Hematopoietic multipotent progenitor cell treated with erythropoietin and hydrocortisone succinate and interleukin-3 and kit ligand, for 6 days (in vitro differentiated cells): ENCODE results near the gene R3HDM4.
A peak's percentile ranks its signal among the peaks of the same experiment; 100 is the strongest.

Experiments
- DNase-seq: peaks from one replicate; pipeline ENCODE4 v3.0.0-alpha.2; 2015

The R3HDM4 gene

GRCh38 chr19:929203-929890 lies 16.3 kb upstream of the R3HDM4 start:
- DNase-seq: no peak

- no peak for DNase-seq
Measured at GRCh38 chr19:928471-929202, 15.6 kb upstream of the R3HDM4 start.

- DNase-seq: no peak
Measured at GRCh38 chr19:927780-928401, 14.9 kb upstream of the R3HDM4 start.

- DNase-seq: no peak
Measured at GRCh38 chr19:927351-927779, 14.3 kb upstream of the R3HDM4 start.

- peak; percentile 84 for DNase-seq
Measured at GRCh38 chr19:926589-927350, 13.8 kb upstream of the R3HDM4 start.

DNA sequence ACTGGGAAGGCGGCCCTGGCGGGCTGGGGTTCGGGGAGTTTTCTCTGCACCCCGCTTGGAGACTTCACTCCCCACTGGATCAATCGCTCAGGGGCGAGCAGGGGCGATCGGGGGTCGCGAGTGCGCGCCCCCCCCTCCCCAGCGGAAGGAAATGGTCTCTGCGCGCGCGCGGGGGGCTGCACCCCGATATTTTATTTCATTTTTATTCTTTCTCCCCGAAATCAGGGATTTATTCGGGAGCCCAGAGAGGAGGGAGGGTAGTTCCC lies 13.2 kb upstream of the R3HDM4 start:
- no peak for DNase-seq

DNA sequence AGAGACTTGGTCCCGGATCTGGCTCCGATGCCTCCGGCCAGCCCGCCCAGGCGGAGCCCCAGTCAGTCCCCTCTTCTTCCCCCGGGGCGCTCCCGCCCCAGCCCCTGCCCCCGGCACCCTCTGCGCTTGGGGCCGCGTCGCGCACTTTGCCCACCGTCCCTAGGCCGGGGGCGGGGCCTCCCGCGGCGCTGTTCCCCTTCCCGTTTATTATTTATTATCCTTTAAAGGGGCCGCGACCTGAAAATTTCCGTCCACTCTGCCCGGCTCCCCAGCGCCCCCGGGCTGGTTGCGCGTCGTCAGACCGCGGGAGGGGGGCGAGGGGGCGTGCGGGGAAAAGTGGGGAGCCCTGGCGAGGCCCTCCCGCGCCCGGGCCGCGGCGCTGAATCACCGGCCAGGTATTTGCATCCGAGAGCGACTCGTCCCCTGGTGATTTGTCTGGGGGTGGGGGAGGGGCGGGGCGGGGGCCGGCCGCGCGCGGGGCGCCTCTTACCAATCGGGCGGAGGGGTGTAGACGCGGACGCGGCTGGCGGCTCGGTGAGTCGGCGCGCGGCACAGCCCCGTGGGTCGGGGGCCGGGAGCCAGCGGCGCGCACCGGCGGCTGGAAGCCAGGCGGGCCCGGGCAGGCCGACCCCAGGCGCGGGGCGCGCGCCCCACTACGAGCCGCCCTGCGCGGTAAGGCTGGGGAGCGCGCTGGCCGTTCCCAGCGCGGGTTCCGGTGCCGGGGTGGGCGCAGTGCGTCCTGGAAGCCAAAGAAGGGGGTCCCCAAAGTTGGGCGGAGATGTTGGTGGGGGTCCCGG lies 12.7 kb upstream of the R3HDM4 start, which contains the start of gene ARID3A:
Gene ARID3A (plus strand): TSS at position 510 of the 797 bp plus-strand sequence. CDS start 3,494 bp downstream, outside the sequence.
- DNase-seq: peak; percentile 91

GRCh38 chr19:925087-925525 lies 12.1 kb upstream of the R3HDM4 start:
- peak; percentile 90 for DNase-seq

DNA sequence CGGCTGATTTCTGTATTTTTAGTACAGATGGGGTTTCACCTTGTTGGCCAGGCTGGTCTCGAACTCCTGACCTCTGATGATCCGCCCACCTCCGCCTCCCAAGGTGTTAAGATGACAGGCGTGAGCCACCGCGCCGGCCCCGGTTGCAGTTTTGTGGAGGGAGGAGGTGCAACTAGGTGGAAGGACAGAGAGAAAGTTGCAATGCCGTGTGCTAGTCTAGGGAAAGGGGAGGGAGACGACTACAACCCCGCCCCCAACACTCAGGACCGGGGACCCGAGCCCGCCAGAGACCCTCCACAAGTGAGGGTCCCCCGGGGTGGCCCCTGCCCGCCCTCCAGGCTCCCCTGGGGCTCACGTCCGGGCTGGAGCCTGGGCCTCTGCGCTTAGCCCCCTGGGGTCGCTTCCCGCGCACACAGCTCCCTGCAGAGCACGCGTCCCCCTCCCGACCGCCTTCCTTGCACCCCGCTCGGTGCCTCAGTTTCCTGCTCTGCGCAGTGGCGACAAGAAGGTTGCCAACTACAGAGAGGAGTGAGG lies 11.6 kb upstream of the R3HDM4 start:
- DNase-seq: peak; percentile 52

GRCh38 chr19:920051-920864 lies 7.2 kb upstream of the R3HDM4 start:
- DNase-seq: peak; percentile 65

DNA sequence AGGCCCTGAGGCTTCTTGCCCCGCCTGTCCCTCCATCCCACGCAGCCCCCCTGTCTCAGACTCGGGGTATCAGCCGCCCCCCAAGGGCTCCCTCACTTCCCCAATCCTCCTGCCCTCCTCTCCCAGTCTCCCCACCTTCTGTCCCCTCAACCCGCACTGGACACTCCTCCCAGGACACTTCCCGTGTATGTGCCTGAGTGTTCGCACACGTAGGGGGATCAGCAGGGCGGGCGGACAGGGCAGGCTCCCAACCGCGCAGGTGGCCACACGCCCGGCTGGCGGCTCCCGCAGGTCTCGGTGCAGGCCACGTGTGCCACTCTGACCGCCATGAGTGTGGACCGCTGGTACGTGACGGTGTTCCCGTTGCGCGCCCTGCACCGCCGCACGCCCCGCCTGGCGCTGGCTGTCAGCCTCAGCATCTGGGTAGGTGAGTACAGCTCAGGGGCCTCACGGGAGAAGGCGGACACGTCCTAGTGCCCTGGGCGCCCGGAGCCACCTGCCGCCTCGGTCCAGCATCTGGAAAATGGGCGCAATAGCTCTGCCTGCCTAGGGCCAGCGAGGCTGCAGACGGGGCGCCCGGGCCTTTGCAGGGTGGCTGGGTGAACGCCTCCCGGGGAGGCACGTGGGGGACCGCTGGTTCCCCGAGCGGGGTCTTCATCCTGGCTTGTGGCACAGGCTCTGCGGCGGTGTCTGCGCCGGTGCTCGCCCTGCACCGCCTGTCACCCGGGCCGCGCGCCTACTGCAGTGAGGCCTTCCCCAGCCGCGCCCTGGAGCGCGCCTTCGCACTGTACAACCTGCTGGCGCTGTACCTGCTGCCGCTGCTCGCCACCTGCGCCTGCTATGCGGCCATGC lies 6.4 kb upstream of the R3HDM4 start:
- peak; percentile 58 for DNase-seq

- DNase-seq: no peak
Measured at GRCh38 chr19:918481-919198, 5.6 kb upstream of the R3HDM4 start.

DNA sequence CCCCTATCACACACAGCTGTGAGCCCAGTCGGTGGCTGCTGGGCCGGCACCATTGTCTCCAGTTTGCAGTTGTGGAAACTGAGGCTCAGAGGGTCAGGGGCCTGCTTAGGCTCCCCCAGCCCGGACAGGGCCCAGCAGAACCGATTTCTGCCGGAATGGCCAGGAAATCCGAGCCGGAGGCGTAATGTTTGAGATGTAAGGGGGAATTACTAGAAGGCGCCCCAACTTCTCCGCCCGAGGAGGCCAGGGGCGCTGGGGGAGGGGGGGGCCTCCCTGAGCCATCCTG lies 5.1 kb upstream of the R3HDM4 start:
- DNase-seq: no peak

GRCh38 chr19:917323-918151 lies 4.5 kb upstream of the R3HDM4 start, which contains the start of gene KISS1R:
TSS of gene KISS1R (plus strand) at chr19:917333. CDS start at chr19:917503, 170 bp downstream.
- DNase-seq: peak; percentile 62

GRCh38 chr19:916645-917322 lies 3.8 kb upstream of the R3HDM4 start:
- DNase-seq: peak; percentile 50

DNA sequence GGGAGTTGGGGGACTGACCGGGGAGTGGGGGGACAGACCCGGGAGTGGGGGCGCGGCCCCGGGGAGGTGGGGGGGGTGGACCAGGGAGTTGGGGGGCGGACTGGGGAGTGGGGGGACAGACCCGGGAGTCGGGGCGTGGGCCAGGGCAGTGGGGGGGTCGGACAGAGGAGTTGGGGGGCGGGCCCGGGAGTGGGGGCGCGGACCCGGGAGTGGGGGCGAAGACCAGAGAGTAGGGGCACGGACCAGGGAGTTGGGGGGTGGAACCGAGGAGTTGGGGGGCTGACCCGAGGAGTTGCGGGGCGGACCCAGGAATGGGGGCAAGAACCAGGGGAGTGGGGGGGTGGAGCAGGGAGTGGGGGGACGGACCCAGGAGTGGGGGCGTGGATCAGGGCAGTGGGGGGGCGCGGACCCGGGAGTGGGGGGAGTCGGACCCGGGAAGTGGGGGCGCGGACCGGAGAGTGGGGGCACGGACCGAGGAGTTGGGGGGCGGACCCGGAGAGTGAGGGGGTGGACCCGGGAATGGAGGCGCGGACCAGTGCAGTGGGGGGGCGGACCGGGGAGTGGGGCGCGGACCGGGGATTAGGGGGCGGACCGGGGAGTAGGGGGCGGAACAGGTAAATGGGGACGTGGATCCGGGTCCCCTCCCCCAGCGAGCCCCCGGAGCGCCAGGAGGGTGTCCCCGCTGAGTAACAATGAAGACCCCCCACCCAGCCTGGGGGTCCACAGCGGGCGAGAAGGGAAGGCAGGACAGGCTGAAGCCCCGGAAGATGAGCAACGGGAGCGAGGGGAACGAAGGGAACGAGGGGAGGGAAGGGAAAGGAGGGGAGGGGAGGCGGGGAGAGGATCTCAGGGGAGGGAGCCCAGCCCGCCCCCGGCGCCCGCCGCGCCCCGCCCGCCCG lies 589 bp downstream of the R3HDM4 start:
- DNase-seq: no peak
